SK-N-MC (cell line): ENCODE measurements around the gene SLC27A4.

Source experiments
- EZH2 ChIP-seq: fragments of 200-600 bp; sonication (generic); IDR thresholded peaks from one replicate; pipeline ENCODE4 v1.6.1; 2017; ENCODE audit warnings: antibody characterized with exemption
- FOXP2 ChIP-seq: optimal IDR thresholded peaks from 2 replicates; pipeline ENCODE3; 2011; ENCODE audit warnings: mild to moderate bottlenecking, moderate library complexity; ENCODE audit not compliant: insufficient read depth; ENCODE audit errors: extremely low read length, control extremely low read depth
- POLR2AphosphoS5 ChIP-seq: IDR thresholded peaks from 2 replicates; pipeline ENCODE4 v1.6.1; 2012; ENCODE audit warnings: mild to moderate bottlenecking, low read depth, low read length, borderline replicate concordance

- TF ChIP-seq POLR2AphosphoS5 (no peak), EZH2 (no peak), FOXP2 (no peak)
Observed at GRCh38 chr9:128335161-128335560, 5.2 kb upstream of the SLC27A4 start.
